T47D (cell line): ENCODE measurements around the gene MRPL39.

Experiments used
- DNase-seq, 2 experiments: peaks; one replicate each; pipeline versions ENCODE4 v3.0.0 to v3.0.0-alpha.2; 2011 to 2012; ENCODE audit warnings: low read depth in 1 of 2, low spot score in 1 of 2
- JUND ChIP-seq: IDR thresholded peaks from 2 replicates; pipeline ENCODE4 v1.6.1; 2012; ENCODE audit warnings: low read depth
- in situ Hi-C: cut with HindIII; loops from 2 replicates; pipeline ENCODE4 v1.10.0; 2016; ENCODE audit warnings: low sequenced_read_pairs, low pct_unique_long_range_greater_than_20kb

MRPL39 gene

GRCh38 chr21:25572861-25573310 is 34.4 kb downstream of the MRPL39 start:
- DNase-seq: no peak
- in situ Hi-C loops: no loop called here
- no peak for TF ChIP-seq JUND

GRCh38 chr21:25571726-25572121 is 35.6 kb downstream of the MRPL39 start:
- in situ Hi-C loops: no loop called here
- no peak for DNase-seq
- TF ChIP-seq JUND: no peak

- no peak for DNase-seq
- in situ Hi-C loops: no loop called here
- no peak for TF ChIP-seq JUND
These were observed 37.6 kb downstream of the MRPL39 start for GRCh38 chr21:25569711-25570110.

- no peak for TF ChIP-seq JUND
- no peak for DNase-seq
- in situ Hi-C loops: no loop called here
These were observed 38.2 kb downstream of the MRPL39 start for GRCh38 chr21:25569084-25569483.

GRCh38 chr21:25568246-25568645 is 39.0 kb downstream of the MRPL39 start:
- no peak for TF ChIP-seq JUND
- in situ Hi-C loops: no loop called here
- no peak for DNase-seq

- no peak for DNase-seq
- TF ChIP-seq JUND: no peak
- in situ Hi-C loops: no loop called here
These were observed 39.8 kb downstream of the MRPL39 start for GRCh38 chr21:25567472-25567871.

- no peak for DNase-seq
- TF ChIP-seq JUND: no peak
- in situ Hi-C loops: no loop called here
These were observed 40.6 kb downstream of the MRPL39 start for GRCh38 chr21:25566645-25567044.

- in situ Hi-C loops: no loop called here
- TF ChIP-seq JUND: no peak
- DNase-seq: no peak
These were observed 41.7 kb downstream of the MRPL39 start for GRCh38 chr21:25565272-25566211.

GRCh38 chr21:25564349-25564948 is 42.8 kb downstream of the MRPL39 start:
- TF ChIP-seq JUND: no peak
- in situ Hi-C loops: no loop called here
- no peak for DNase-seq

- TF ChIP-seq JUND: no peak
- no peak for DNase-seq
- in situ Hi-C loops: no loop called here
These were observed 43.7 kb downstream of the MRPL39 start for GRCh38 chr21:25563361-25564116.

GRCh38 chr21:25562660-25563059 is 44.6 kb downstream of the MRPL39 start:
- TF ChIP-seq JUND: no peak
- DNase-seq: no peak
- in situ Hi-C loops: no loop called here

- no peak for DNase-seq
- no peak for TF ChIP-seq JUND
- in situ Hi-C loops: no loop called here
These were observed 45.3 kb downstream of the MRPL39 start for GRCh38 chr21:25561668-25562641.
